WERI-Rb-1 (cell line): ENCODE measurements around the gene LRP1B.

Experiments used
- DNase-seq: peaks from one replicate; pipeline ENCODE4 v3.0.0-alpha.2; 2020
- H3K27ac ChIP-seq: fragments of 250-450 bp; sonication (Bioruptor Pico); 2 replicates; pipeline ENCODE4 v1.5.1; 2020; ENCODE audit warnings: mild to moderate bottlenecking, moderate library complexity
- H3K27me3 ChIP-seq: fragments of 250-450 bp; sonication (Bioruptor Pico); 2 replicates; pipeline ENCODE4 v1.5.1; 2021; ENCODE audit warnings: mild to moderate bottlenecking, low read depth, moderate library complexity; ENCODE audit not compliant: insufficient read depth, severe bottlenecking
- H3K36me3 ChIP-seq: fragments of 250-450 bp; sonication (Bioruptor Pico); 2 replicates; pipeline ENCODE4 v1.5.1; 2020; ENCODE audit warnings: mild to moderate bottlenecking, moderate library complexity
- H3K4me3 ChIP-seq: 2 replicates; pipeline ENCODE4 v1.5.1; 2011; ENCODE audit warnings: low read depth, mild to moderate bottlenecking, control low read depth, low read length
- H3K9me3 ChIP-seq: fragments of 250-450 bp; sonication (Bioruptor Pico); 2 replicates; pipeline ENCODE4 v1.5.1; 2021; ENCODE audit warnings: mild to moderate bottlenecking, moderate library complexity; ENCODE audit not compliant: severe bottlenecking
- TF ChIP-seq, protein P1 (sequence below): IDR thresholded peaks from 2 replicates; pipeline ENCODE4 v1.5.1; 2011; ENCODE audit warnings: low read depth, mild to moderate bottlenecking, control low read depth, inconsistent platforms, low read length

The LRP1B gene

DNA sequence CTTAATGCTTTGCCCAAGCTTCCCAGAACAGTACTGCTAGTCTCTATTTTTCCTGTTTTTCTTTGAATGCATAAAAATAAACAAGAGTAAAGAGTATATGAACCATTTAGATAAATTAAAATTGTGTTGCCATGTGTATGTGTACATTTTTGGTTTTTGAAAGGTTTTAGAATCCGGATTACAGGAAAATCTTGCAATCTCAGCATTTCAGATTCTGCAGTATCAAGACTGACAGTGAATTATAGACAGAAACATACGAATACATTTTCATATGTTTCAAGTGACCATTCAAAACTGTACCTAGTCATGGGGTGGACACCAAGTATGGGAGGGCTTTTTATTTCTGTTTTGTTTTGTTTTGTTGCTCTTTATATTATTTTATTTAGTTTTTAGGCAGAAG, 604.1 kb downstream of the LRP1B start:
- TF ChIP-seq, protein P1, sequence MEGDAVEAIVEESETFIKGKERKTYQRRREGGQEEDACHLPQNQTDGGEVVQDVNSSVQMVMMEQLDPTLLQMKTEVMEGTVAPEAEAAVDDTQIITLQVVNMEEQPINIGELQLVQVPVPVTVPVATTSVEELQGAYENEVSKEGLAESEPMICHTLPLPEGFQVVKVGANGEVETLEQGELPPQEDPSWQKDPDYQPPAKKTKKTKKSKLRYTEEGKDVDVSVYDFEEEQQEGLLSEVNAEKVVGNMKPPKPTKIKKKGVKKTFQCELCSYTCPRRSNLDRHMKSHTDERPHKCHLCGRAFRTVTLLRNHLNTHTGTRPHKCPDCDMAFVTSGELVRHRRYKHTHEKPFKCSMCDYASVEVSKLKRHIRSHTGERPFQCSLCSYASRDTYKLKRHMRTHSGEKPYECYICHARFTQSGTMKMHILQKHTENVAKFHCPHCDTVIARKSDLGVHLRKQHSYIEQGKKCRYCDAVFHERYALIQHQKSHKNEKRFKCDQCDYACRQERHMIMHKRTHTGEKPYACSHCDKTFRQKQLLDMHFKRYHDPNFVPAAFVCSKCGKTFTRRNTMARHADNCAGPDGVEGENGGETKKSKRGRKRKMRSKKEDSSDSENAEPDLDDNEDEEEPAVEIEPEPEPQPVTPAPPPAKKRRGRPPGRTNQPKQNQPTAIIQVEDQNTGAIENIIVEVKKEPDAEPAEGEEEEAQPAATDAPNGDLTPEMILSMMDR, result no peak
- no peak for DNase-seq

GRCh38 chr2:141524777-141525176, 606.0 kb downstream of the LRP1B start:
- H3K36me3 ChIP-seq, result no peaks in the 10 kb centered on the region
- DNase-seq, result no peak
- H3K27me3 ChIP-seq, result no peaks in the 10 kb centered on the region
- H3K9me3 ChIP-seq, result no peaks in the 10 kb centered on the region
- H3K27ac ChIP-seq, result no peak overlapping the region
- no peak overlapping the region for H3K4me3 ChIP-seq
- TF ChIP-seq, protein P1, result no peak

More for the DNA sequence above, 604.1 kb downstream of the LRP1B start:
- no peak overlapping the region for H3K27ac ChIP-seq
- no peak overlapping the region for H3K4me3 ChIP-seq
- H3K36me3 ChIP-seq, result no peaks in the 10 kb centered on the region
- H3K9me3 ChIP-seq, result no peaks in the 10 kb centered on the region
- no peaks in the 10 kb centered on the region for H3K27me3 ChIP-seq

- Histone ChIP-seq H3K27me3 (no peaks in the 10 kb centered on the region), H3K27ac (no peak overlapping the region), H3K36me3 (no peaks in the 10 kb centered on the region), H3K4me3 (no peak overlapping the region), H3K9me3 (no peaks in the 10 kb centered on the region)
- TF ChIP-seq, protein P1, result no peak
- no peak for DNase-seq
Observed at GRCh38 chr2:141523199-141523598, 607.6 kb downstream of the LRP1B start.

DNA sequence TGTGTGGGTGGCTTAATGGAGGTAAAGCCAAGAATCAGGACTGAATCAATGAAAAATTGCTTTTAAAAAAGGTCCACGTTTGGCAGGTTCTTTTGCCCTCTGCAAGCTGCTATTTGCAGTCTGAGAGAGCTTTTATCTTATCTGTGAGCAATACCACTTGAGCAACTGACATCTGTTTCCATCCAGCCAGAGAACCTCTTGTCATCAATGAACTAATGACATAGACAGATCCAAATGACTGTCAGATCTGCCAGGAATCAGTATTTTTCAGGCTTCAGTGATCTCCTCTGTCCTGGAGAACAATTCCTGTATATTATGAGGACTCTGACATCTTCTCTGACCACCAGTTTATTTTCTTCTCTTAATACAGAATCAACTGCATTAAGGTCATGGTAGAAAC, 608.1 kb downstream of the LRP1B start:
- H3K4me3 ChIP-seq, result no peak overlapping the region
- H3K27ac ChIP-seq, result no peak overlapping the region
- no peaks in the 10 kb centered on the region for H3K9me3 ChIP-seq
- no peaks in the 10 kb centered on the region for H3K27me3 ChIP-seq
- H3K36me3 ChIP-seq, result no peaks in the 10 kb centered on the region
- no peak for DNase-seq
- TF ChIP-seq, protein P1, result no peak

- Histone ChIP-seq H3K4me3 (no peak overlapping the region), H3K27ac (no peak overlapping the region), H3K9me3 (no peaks in the 10 kb centered on the region), H3K27me3 (no peaks in the 10 kb centered on the region), H3K36me3 (no peaks in the 10 kb centered on the region)
- TF ChIP-seq, protein P1, result no peak
- DNase-seq, result no peak
Observed at GRCh38 chr2:141522048-141522447, 608.8 kb downstream of the LRP1B start.

- H3K4me3 ChIP-seq, result no peak overlapping the region
- no peaks in the 10 kb centered on the region for H3K27me3 ChIP-seq
- no peaks in the 10 kb centered on the region for H3K9me3 ChIP-seq
- no peak overlapping the region for H3K27ac ChIP-seq
- TF ChIP-seq, protein P1, result no peak
- DNase-seq, result no peak
- H3K36me3 ChIP-seq, result no peaks in the 10 kb centered on the region
Observed at GRCh38 chr2:141519906-141520305, 610.9 kb downstream of the LRP1B start.
